ENCODE results near the gene SHC4. TPM values are rescaled to one million over a fixed set of nuclear protein-coding genes. Genes with fewer than 3 reads are reported as not detected.

The SHC4 gene
- total and polyA plus RNA-seq, 8 donors = 0.25 to 4.4 (median 0.47) TPM; not detected in 2

- Histone ChIP-seq H3K27me3 (no peaks in the 10 kb centered on the region), H3K27ac (no peak overlapping the region), H3K4me1 (no peaks in the 10 kb centered on the region), H3K4me3 (no peak overlapping the region), H3K36me3 (no peaks in the 10 kb centered on the region), H3K9me3 (peaks cover 0 to 12% (median 6%) of the 10 kb centered on the region in 4 donors)
- DNase-seq = no peak
- intact Hi-C loops (cut with DNase I; ENCODE audit: low total_unique reads) = no loop called here
- TF ChIP-seq POLR2A (IDR thresholded peaks at IDR 0.05) = no peak
- TF ChIP-seq POLR2AphosphoS5 (IDR thresholded peaks at IDR 0.05) = no peak
- TF ChIP-seq CTCF (IDR thresholded peaks at IDR 0.05) = no peak
- no peak for TF ChIP-seq EP300 (IDR thresholded peaks at IDR 0.05)
Measured at GRCh38 chr15:48828906-48829305, 134.8 kb downstream of the SHC4 start.

DNA sequence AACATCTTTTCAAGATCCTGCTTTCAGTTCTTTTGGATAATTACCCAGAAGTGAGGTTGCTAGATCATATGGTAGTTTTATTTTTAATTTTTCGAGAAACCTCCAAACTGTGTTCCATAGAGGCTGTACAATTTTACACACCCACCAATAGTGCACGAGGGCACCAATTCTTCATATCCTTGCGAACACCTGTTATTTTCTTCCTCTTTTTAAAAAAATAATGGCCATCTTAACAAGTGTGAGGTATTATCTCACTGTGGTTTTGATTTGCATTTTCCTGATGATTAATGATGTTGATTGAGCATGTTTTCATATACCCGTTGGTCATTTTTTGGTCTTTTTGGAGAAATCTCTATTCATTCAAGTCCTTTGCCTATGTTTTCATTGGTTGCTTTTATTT is 135.2 kb downstream of the SHC4 start:
- Histone ChIP-seq H3K27me3 (no peaks in the 10 kb centered on the region), H3K36me3 (no peaks in the 10 kb centered on the region), H3K27ac (no peak overlapping the region), H3K4me1 (no peaks in the 10 kb centered on the region), H3K4me3 (no peak overlapping the region), H3K9me3 (peaks cover 0 to 12% (median 6%) of the 10 kb centered on the region in 4 donors)
- TF ChIP-seq CTCF (IDR thresholded peaks at IDR 0.05) (no peak), POLR2A (IDR thresholded peaks at IDR 0.05) (no peak), POLR2AphosphoS5 (IDR thresholded peaks at IDR 0.05) (no peak), EP300 (IDR thresholded peaks at IDR 0.05) (no peak)
- WGBS, 5 donors = 69 to 79% (median 74%) methylated on average over 4 of the region's 4 CpGs
- intact Hi-C loops (cut with DNase I; ENCODE audit: low total_unique reads) = no loop called here
- DNase-seq = no peak

DNA sequence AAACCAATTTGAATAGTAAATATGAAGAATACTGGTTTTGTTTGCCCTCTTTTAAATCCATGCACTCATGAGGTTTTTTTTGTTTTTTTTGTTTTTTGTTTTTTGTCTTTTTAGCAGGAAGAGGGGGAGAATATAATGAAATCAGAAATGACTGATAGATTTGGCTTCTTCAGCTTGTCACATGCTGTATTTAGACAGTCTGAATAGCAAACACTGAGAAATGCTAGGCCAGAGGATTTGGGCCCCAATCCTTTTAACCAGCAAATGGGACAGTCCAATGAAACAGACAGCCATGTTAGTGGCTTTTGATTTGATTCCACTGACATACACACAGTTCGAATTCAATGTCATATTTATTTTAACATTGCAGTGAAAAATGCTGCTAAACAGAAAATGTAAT is 138.6 kb downstream of the SHC4 start:
- Histone ChIP-seq H3K4me3 (no peak overlapping the region), H3K27me3 (no peaks in the 10 kb centered on the region), H3K27ac (no peak overlapping the region), H3K36me3 (no peaks in the 10 kb centered on the region), H3K9me3 (peaks cover 0 to 7% (median 2%) of the 10 kb centered on the region in 4 donors), H3K4me1 (no peaks in the 10 kb centered on the region)
- DNase-seq = no peak
- intact Hi-C loops (cut with DNase I; ENCODE audit: low total_unique reads) = no loop called here
- WGBS, 5 donors = 67 to 85% (median 75%) methylated on average over 1 of the region's 1 CpG
- TF ChIP-seq EP300 (IDR thresholded peaks at IDR 0.05) = no peak

- Histone ChIP-seq H3K4me1 (no peaks in the 10 kb centered on the region), H3K36me3 (no peaks in the 10 kb centered on the region), H3K9me3 (peaks cover 0 to 7% (median 2%) of the 10 kb centered on the region in 4 donors), H3K27me3 (no peaks in the 10 kb centered on the region), H3K4me3 (no peak overlapping the region), H3K27ac (no peak overlapping the region)
- DNase-seq = no peak
- WGBS, 5 donors = 42 to 56% (median 49%) methylated on average over 1 of the region's 1 CpG
- no peak for TF ChIP-seq CTCF (IDR thresholded peaks at IDR 0.05)
- TF ChIP-seq POLR2A (IDR thresholded peaks at IDR 0.05) = no peak
- TF ChIP-seq EP300 (IDR thresholded peaks at IDR 0.05) = no peak
- no peak for TF ChIP-seq POLR2AphosphoS5 (IDR thresholded peaks at IDR 0.05)
- intact Hi-C loops (cut with DNase I; ENCODE audit: low total_unique reads) = no loop called here
Measured at GRCh38 chr15:48823706-48824105, 140.0 kb downstream of the SHC4 start.

GRCh38 chr15:48823237-48823636 is 140.5 kb downstream of the SHC4 start:
- no peaks in the 10 kb centered on the region for H3K36me3 ChIP-seq
- H3K9me3 ChIP-seq = peaks cover 0 to 7% (median 2%) of the 10 kb centered on the region in 4 donors
- WGBS, 5 donors = 0 to 16% (median 6%) methylated on average over 1 of the region's 1 CpG
- no peak overlapping the region for H3K27ac ChIP-seq
- DNase-seq = no peak
- H3K4me3 ChIP-seq = no peak overlapping the region
- H3K27me3 ChIP-seq = no peaks in the 10 kb centered on the region
- H3K4me1 ChIP-seq = no peaks in the 10 kb centered on the region
- no peak for TF ChIP-seq CTCF (IDR thresholded peaks at IDR 0.05)
- no peak for TF ChIP-seq EP300 (IDR thresholded peaks at IDR 0.05)
- TF ChIP-seq POLR2AphosphoS5 (IDR thresholded peaks at IDR 0.05) = no peak
- TF ChIP-seq POLR2A (IDR thresholded peaks at IDR 0.05) = no peak
- intact Hi-C loops (cut with DNase I; ENCODE audit: low total_unique reads) = no loop called here
